Activated CD8-positive, alpha-beta T cell treated with anti-CD3 and anti-CD28 coated beads for 36 hours (primary cell): Measurements from ENCODE around the gene PPP1R12A. TPM values are rescaled to one million over a fixed set of nuclear protein-coding genes. Genes with fewer than 3 reads are reported as not detected.

Source experiments
- ATAC-seq: fragments of 200-7000 bp; cut with Tn5 transposase; one replicate; pipeline ENCODE4 v1.10.0; 2021; ENCODE audit warnings: mild to moderate bottlenecking, moderate library complexity
- CTCF ChIA-PET: fragments of 350-600 bp; sonication (Branson Sonifier 250); formaldehyde crosslinking; loops from one replicate; lab custom pipeline; 2021; ENCODE audit warnings: antibody characterized with exemption; lab: Charles Lee
- POLR2A ChIA-PET: fragments of 350-600 bp; sonication (Branson Sonifier 250); formaldehyde crosslinking; loops from one replicate; lab custom pipeline; 2021; ENCODE audit warnings: antibody characterized with exemption; lab: Charles Lee
- DNase-seq: peaks from one replicate; pipeline ENCODE4 v3.0.0-alpha.2; 2020
- H3K27ac Mint-ChIP-seq: one replicate; pipeline ENCODE4 v1.8.0; 2021; ENCODE audit warnings: mild to moderate bottlenecking, mixed read lengths
- H3K27me3 Mint-ChIP-seq: one replicate; pipeline ENCODE4 v1.8.0; 2021; ENCODE audit warnings: mixed read lengths
- H3K36me3 Mint-ChIP-seq: one replicate; pipeline ENCODE4 v1.8.0; 2021; ENCODE audit warnings: low read depth, mixed read lengths
- H3K4me1 Mint-ChIP-seq: one replicate; pipeline ENCODE4 v1.8.0; 2021; ENCODE audit warnings: low read depth, mixed read lengths
- H3K4me3 Mint-ChIP-seq: one replicate; pipeline ENCODE4 v1.8.0; 2021; ENCODE audit warnings: mild to moderate bottlenecking, moderate library complexity, mixed read lengths
- H3K9me3 Mint-ChIP-seq: one replicate; pipeline ENCODE4 v1.8.0; 2021; ENCODE audit warnings: mixed read lengths
- CTCF ChIP-seq: fragments of 200-600 bp; IDR thresholded peaks from one replicate; pipeline ENCODE4 v1.8.0; 2022; ENCODE audit warnings: antibody characterized with exemption, mild to moderate bottlenecking
- intact Hi-C: fragments of 100-400 bp; cut with micrococcal nuclease; formaldehyde crosslinking; loops from one replicate; pipeline ENCODE4 v1.10.0; 2022
- total RNA-seq, 2 experiments: library from RNA; stranded (reverse); gene quantifications; one replicate each; pipeline ENCODE4 v1.2.3, GENCODE V29; 2021

PPP1R12A gene
- total RNA-seq, 2 experiments from 2014 or later: 56.6 to 57.8 TPM

GRCh38 chr12:79766705-79767464, 168.0 kb downstream of the PPP1R12A start:
- Mint-ChIP-seq H3K27me3 (peaks cover 11% of the 10 kb centered on the region), H3K36me3 (peaks cover 4% of the 10 kb centered on the region), H3K4me1 (no peaks in the 10 kb centered on the region), H3K27ac (no peak overlapping the region), H3K9me3 (no peaks in the 10 kb centered on the region), H3K4me3 (no peak overlapping the region)
- DNase-seq (no peak), ATAC-seq (no peak)
- CTCF ChIA-PET: interaction anchor here (0.7 kb wide), 1 partner anchor 10 kb away, joined by 3 read pairs; no protein-coding TSS in a partner anchor
- POLR2A ChIA-PET: no interaction called here
- TF ChIP-seq CTCF: no peak
- intact Hi-C loops: no loop called here

GRCh38 chr12:79765157-79765556, 169.7 kb downstream of the PPP1R12A start:
- ATAC-seq (no peak), DNase-seq (no peak)
- Mint-ChIP-seq H3K9me3 (no peaks in the 10 kb centered on the region), H3K27ac (no peak overlapping the region), H3K4me3 (no peak overlapping the region), H3K27me3 (peaks cover 12% of the 10 kb centered on the region), H3K4me1 (no peaks in the 10 kb centered on the region), H3K36me3 (no peaks in the 10 kb centered on the region)
- ChIA-PET POLR2A (no interaction called here), CTCF (interaction anchor here (1.2 kb wide), 1 partner anchor 13 kb away, joined by 3 read pairs; no protein-coding TSS in a partner anchor)
- no peak for TF ChIP-seq CTCF
- intact Hi-C loops: no loop called here

GRCh38 chr12:79764641-79765040, 170.3 kb downstream of the PPP1R12A start:
- intact Hi-C loops: no loop called here
- ChIA-PET CTCF (no interaction called here), POLR2A (no interaction called here)
- ATAC-seq (no peak), DNase-seq (no peak)
- H3K27ac Mint-ChIP-seq: no peak overlapping the region
- no peaks in the 10 kb centered on the region for H3K36me3 Mint-ChIP-seq
- no peak overlapping the region for H3K4me3 Mint-ChIP-seq
- H3K9me3 Mint-ChIP-seq: no peaks in the 10 kb centered on the region
- no peaks in the 10 kb centered on the region for H3K4me1 Mint-ChIP-seq
- no peak for TF ChIP-seq CTCF
- H3K27me3 Mint-ChIP-seq: peaks cover 14% of the 10 kb centered on the region

- DNase-seq (no peak), ATAC-seq (no peak)
- H3K27ac Mint-ChIP-seq: no peak overlapping the region
- CTCF ChIA-PET: interaction anchor here (1.1 kb wide), 1 partner anchor 9 kb away, joined by 3 read pairs; no protein-coding TSS in a partner anchor
- POLR2A ChIA-PET: interaction anchor here (1.3 kb wide), 1 partner anchor 171 kb away, joined by 3 read pairs; no protein-coding TSS in a partner anchor
- TF ChIP-seq CTCF: no peak
- no peaks in the 10 kb centered on the region for H3K4me1 Mint-ChIP-seq
- H3K4me3 Mint-ChIP-seq: no peak overlapping the region
- H3K36me3 Mint-ChIP-seq: no peaks in the 10 kb centered on the region
- no peaks in the 10 kb centered on the region for H3K9me3 Mint-ChIP-seq
- peaks cover 14% of the 10 kb centered on the region for H3K27me3 Mint-ChIP-seq
- intact Hi-C loops: no loop called here
Measured at GRCh38 chr12:79763766-79764452, 171.0 kb downstream of the PPP1R12A start.

- ATAC-seq (no peak), DNase-seq (no peak)
- CTCF ChIA-PET: no interaction called here
- TF ChIP-seq CTCF: no peak
- no peak overlapping the region for H3K4me3 Mint-ChIP-seq
- peaks cover 14% of the 10 kb centered on the region for H3K27me3 Mint-ChIP-seq
- H3K4me1 Mint-ChIP-seq: no peaks in the 10 kb centered on the region
- POLR2A ChIA-PET: no interaction called here
- no peaks in the 10 kb centered on the region for H3K36me3 Mint-ChIP-seq
- intact Hi-C loops: no loop called here
- H3K27ac Mint-ChIP-seq: no peak overlapping the region
- H3K9me3 Mint-ChIP-seq: peaks cover 4% of the 10 kb centered on the region
Measured at GRCh38 chr12:79761341-79761740, 173.6 kb downstream of the PPP1R12A start.
